HG03521 (cell line): ENCODE data around the gene FGF19.

ENCODE experiments used
- ATAC-seq: cut with Tn5 transposase; IDR thresholded peaks from one replicate; pipeline ENCODE4 v1.9.1; 2021; ENCODE audit warnings: mild to moderate bottlenecking, moderate library complexity; ENCODE audit not compliant: unreplicated experiment

Gene FGF19

GRCh38 chr11:69656536-69657455 is 47.0 kb downstream of the FGF19 start:
- no peak for ATAC-seq

GRCh38 chr11:69655479-69656428 is 48.1 kb downstream of the FGF19 start:
- no peak for ATAC-seq

GRCh38 chr11:69654660-69655478 is 49.0 kb downstream of the FGF19 start:
- no peak for ATAC-seq

GRCh38 chr11:69654001-69654659 is 49.7 kb downstream of the FGF19 start:
- no peak for ATAC-seq

GRCh38 chr11:69653406-69653960 is 50.3 kb downstream of the FGF19 start:
- no peak for ATAC-seq

GRCh38 chr11:69652999-69653398 is 50.8 kb downstream of the FGF19 start:
- ATAC-seq, result no peak

- no peak for ATAC-seq
Observed at GRCh38 chr11:69651834-69652620, 51.8 kb downstream of the FGF19 start.

- ATAC-seq, result no peak
Observed at GRCh38 chr11:69650832-69651344, 52.9 kb downstream of the FGF19 start.

GRCh38 chr11:69650081-69650831 is 53.6 kb downstream of the FGF19 start:
- ATAC-seq, result no peak

- ATAC-seq, result no peak
Observed at GRCh38 chr11:69649576-69649900, 54.3 kb downstream of the FGF19 start.

- ATAC-seq, result no peak
Observed at GRCh38 chr11:69648679-69649575, 54.9 kb downstream of the FGF19 start.
